ENCODE measurements around the gene TACC2.

DNA sequence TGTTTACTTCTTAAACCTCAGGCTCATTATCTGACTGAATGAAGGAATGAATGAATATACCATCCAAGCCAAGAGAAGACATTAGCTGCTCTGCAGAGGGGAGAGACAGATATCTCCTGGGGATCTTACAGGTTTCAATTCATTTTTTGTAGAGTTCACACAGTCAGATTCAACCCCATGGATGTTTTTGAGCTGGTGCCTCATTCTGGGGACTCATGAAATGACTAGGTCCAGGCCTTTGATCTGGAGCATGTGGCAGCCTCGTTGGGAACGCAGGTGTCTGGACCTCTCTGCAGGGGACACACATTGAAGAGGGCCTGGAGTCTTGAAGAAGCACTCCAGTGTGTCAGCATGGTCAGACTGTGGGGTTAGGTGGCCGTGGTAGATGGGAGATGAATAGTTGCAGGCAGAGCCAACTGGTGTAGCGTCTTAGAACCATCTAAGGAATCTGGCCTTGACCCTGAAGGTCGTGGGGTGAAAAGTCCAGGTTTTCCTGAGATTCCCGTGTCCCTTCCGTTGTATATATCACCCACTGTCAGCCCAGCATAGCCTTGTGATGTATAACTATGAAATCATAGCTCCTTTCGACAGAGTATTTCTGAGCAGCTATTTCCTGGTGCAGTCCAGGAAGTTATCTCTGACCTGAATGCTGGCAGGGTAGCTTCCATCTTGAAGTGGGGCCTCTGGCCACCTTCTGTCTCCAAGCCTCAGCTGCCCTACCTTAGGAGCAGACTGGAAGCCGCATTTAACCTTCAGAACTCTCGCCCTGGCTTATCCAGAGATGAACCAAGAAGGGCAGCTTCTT, 304.4 kb downstream of the TACC2 start:
- TF ChIP-seq, protein P1, sequence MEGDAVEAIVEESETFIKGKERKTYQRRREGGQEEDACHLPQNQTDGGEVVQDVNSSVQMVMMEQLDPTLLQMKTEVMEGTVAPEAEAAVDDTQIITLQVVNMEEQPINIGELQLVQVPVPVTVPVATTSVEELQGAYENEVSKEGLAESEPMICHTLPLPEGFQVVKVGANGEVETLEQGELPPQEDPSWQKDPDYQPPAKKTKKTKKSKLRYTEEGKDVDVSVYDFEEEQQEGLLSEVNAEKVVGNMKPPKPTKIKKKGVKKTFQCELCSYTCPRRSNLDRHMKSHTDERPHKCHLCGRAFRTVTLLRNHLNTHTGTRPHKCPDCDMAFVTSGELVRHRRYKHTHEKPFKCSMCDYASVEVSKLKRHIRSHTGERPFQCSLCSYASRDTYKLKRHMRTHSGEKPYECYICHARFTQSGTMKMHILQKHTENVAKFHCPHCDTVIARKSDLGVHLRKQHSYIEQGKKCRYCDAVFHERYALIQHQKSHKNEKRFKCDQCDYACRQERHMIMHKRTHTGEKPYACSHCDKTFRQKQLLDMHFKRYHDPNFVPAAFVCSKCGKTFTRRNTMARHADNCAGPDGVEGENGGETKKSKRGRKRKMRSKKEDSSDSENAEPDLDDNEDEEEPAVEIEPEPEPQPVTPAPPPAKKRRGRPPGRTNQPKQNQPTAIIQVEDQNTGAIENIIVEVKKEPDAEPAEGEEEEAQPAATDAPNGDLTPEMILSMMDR (IDR thresholded peaks at IDR 0.05): no peak
- no peak for TF ChIP-seq EZH2 (IDR thresholded peaks at IDR 0.05)
